Hepatocyte (in vitro differentiated cells): ENCODE results near the gene SETD6. TPM values are rescaled to one million over a fixed set of nuclear protein-coding genes. Genes with fewer than 3 reads are reported as not detected.

Source experiments
- DNase-seq: peaks from one replicate; pipeline ENCODE4 v3.0.0-alpha.2; 2016; ENCODE audit warnings: low spot score
- H2AFZ ChIP-seq: fragments of 200-600 bp; sonication (generic); 2 replicates; pipeline ENCODE4 v1.6.0; 2016; ENCODE audit warnings: antibody characterized with exemption, mild to moderate bottlenecking
- H3K27ac ChIP-seq: fragments of 200-600 bp; sonication (generic); 2 replicates; pipeline ENCODE4 v1.5.1; 2016; ENCODE audit warnings: mild to moderate bottlenecking
- H3K27me3 ChIP-seq: fragments of 200-600 bp; sonication (generic); 2 replicates; pipeline ENCODE4 v1.6.1; 2016
- H3K36me3 ChIP-seq: fragments of 200-600 bp; sonication (generic); replicated peaks from 2 replicates; pipeline ENCODE4 v1.5.1; 2016; ENCODE audit warnings: low read depth; ENCODE audit not compliant: insufficient read depth
- H3K4me1 ChIP-seq: fragments of 200-600 bp; sonication (generic); 2 replicates; pipeline ENCODE4 v1.5.1; 2016; ENCODE audit warnings: mild to moderate bottlenecking, moderate library complexity; ENCODE audit not compliant: insufficient read depth
- H3K4me2 ChIP-seq: fragments of 200-600 bp; sonication (generic); 2 replicates; pipeline ENCODE4 v1.6.0; 2016
- H3K4me3 ChIP-seq: fragments of 200-600 bp; sonication (generic); 2 replicates; pipeline ENCODE4 v1.5.1; 2016; ENCODE audit warnings: mild to moderate bottlenecking
- H3K79me2 ChIP-seq: fragments of 200-600 bp; sonication (generic); 2 replicates; pipeline ENCODE4 v1.6.0; 2017; ENCODE audit warnings: mild to moderate bottlenecking
- H3K9me2 ChIP-seq: fragments of 200-600 bp; sonication (generic); replicated peaks from 2 replicates; pipeline ENCODE4 v1.6.0; 2017; ENCODE audit warnings: mild to moderate bottlenecking; ENCODE audit not compliant: insufficient read depth
- H3K9me3 ChIP-seq: fragments of 200-600 bp; sonication (generic); 2 replicates; pipeline ENCODE4 v1.5.1; 2016; ENCODE audit warnings: low read depth, mild to moderate bottlenecking
- H4K20me1 ChIP-seq: fragments of 200-600 bp; sonication (generic); 2 replicates; pipeline ENCODE4 v1.6.0; 2016; ENCODE audit warnings: mild to moderate bottlenecking; ENCODE audit not compliant: insufficient read depth, poor library complexity, severe bottlenecking
- EZH2 ChIP-seq: fragments of 200-600 bp; sonication (generic); IDR thresholded peaks from 2 replicates; pipeline ENCODE4 v1.6.1; 2016; ENCODE audit warnings: antibody characterized with exemption, mild to moderate bottlenecking, borderline replicate concordance
- EZH2phosphoT487 ChIP-seq: fragments of 200-600 bp; sonication (generic); IDR thresholded peaks from one replicate; pipeline ENCODE4 v1.6.1; 2018; ENCODE audit warnings: antibody characterized with exemption, mild to moderate bottlenecking, low read depth, moderate library complexity; ENCODE audit not compliant: unreplicated experiment, severe bottlenecking
- WGBS: methylation state at CpG from one replicate; pipeline ENCODE4 v1.1.6; 2016; ENCODE audit warnings: low lambda C conversion rate; ENCODE audit errors: missing lambda C conversion rate; 5-methylcytosine and 5-hydroxymethylcytosine counted together
- polyA plus RNA-seq: library from polyadenylated mRNA; unstranded; fragments of >200 nt; fragmentation: Nextera tagmentation; extraction: Ambion mirVana; gene quantifications from 2 replicates; pipeline ENCODE4 v1.2.1, GENCODE V29; 2016
- total RNA-seq: library from RNA; depleted of rRNA; stranded (reverse); fragments of >200 nt; gene quantifications from 2 replicates; pipeline ENCODE4 v1.2.3, GENCODE V29; 2014
- TF ChIP-seq, protein P1 (sequence below): fragments of 200-600 bp; sonication (generic); IDR thresholded peaks from 2 replicates; pipeline ENCODE4 v1.5.1; 2016; ENCODE audit warnings: antibody characterized with exemption, mild to moderate bottlenecking; ENCODE audit not compliant: poor library complexity

The SETD6 gene
- total and polyA plus RNA-seq, 2 experiments from 2014 or later, result 9.7 to 11.4 TPM

DNA sequence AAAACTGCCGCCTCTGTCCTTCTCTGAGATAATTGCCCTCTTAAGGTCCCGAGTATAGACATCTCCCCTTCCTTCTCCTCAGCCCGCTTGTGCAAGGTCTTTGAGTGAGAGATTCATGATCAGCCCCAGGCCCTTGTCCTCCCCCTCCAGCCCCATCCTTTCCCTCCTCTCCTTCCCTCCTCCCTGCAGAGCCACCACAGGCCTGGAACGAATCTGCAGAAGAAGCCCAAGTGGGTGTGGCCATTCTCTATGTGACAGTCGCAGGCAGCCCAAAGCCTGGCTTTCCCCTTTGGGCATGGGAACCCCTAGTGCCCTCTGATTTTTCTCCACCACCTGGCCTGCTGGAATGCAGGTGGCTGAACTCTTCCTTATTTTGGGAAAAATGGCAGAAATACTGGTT lies 22.6 kb upstream of the SETD6 start:
- H3K27me3 ChIP-seq, result no peaks in the 10 kb centered on the region
- 43% methylated on average over 5 of the region's 5 CpGs for WGBS
- H3K79me2 ChIP-seq, result no peaks in the 10 kb centered on the region
- H3K4me3 ChIP-seq, result no peak overlapping the region
- no peaks in the 10 kb centered on the region for H3K36me3 ChIP-seq
- H2AFZ ChIP-seq, result no peak overlapping the region
- no peaks in the 10 kb centered on the region for H4K20me1 ChIP-seq
- H3K4me1 ChIP-seq, result no peaks in the 10 kb centered on the region
- H3K9me3 ChIP-seq, result no peaks in the 10 kb centered on the region
- no peak overlapping the region for H3K4me2 ChIP-seq
- no peak for DNase-seq
- no peak overlapping the region for H3K27ac ChIP-seq
- no peaks in the 10 kb centered on the region for H3K9me2 ChIP-seq
- TF ChIP-seq, protein P1, sequence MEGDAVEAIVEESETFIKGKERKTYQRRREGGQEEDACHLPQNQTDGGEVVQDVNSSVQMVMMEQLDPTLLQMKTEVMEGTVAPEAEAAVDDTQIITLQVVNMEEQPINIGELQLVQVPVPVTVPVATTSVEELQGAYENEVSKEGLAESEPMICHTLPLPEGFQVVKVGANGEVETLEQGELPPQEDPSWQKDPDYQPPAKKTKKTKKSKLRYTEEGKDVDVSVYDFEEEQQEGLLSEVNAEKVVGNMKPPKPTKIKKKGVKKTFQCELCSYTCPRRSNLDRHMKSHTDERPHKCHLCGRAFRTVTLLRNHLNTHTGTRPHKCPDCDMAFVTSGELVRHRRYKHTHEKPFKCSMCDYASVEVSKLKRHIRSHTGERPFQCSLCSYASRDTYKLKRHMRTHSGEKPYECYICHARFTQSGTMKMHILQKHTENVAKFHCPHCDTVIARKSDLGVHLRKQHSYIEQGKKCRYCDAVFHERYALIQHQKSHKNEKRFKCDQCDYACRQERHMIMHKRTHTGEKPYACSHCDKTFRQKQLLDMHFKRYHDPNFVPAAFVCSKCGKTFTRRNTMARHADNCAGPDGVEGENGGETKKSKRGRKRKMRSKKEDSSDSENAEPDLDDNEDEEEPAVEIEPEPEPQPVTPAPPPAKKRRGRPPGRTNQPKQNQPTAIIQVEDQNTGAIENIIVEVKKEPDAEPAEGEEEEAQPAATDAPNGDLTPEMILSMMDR, result no peak
- TF ChIP-seq EZH2, result no peak
- TF ChIP-seq EZH2phosphoT487, result no peak

DNA sequence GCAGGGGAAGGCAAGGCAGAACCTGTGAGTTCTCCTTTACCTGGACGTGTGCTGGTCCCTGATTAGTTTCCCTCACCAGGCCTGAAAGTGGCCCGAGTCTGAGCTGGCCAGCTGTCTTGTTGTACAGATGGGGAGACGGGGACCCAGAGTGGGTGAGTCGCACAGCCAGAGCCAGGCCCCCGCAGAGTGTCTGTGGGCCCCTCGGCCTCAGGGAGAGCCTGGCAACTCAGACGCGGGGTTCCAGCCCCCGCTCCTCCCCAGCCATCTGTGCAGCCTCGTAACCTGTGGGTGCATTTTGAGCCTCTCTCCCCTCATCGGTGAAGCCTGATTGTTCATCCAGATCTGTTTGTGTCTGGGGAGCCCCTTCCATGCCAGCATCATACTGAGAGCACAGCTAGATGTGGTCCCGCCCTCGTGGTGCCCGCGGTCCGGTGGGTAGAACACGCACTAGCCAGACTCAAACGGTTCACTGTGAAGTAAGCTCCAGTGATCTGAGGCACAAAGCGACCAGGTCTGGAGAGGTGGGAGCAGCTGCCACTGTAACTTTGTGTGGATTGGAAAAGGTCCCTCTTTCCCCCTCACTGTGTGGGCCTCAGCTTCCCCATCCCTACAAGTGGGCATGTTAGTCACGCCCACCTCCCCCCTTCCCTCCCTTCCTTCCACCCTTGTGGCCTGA lies 21.4 kb upstream of the SETD6 start:
- Histone ChIP-seq H3K4me1 (no peaks in the 10 kb centered on the region), H3K4me3 (no peak overlapping the region), H3K27ac (no peak overlapping the region), H3K27me3 (no peaks in the 10 kb centered on the region), H3K36me3 (no peaks in the 10 kb centered on the region), H3K4me2 (no peak overlapping the region), H4K20me1 (no peaks in the 10 kb centered on the region), H2AFZ (no peak overlapping the region), H3K9me3 (no peaks in the 10 kb centered on the region), H3K79me2 (no peaks in the 10 kb centered on the region), H3K9me2 (no peaks in the 10 kb centered on the region)
- TF ChIP-seq EZH2 (no peak), EZH2phosphoT487 (no peak)
- TF ChIP-seq, protein P1, result no peak
- no peak for DNase-seq
- 88% methylated on average over 20 of the region's 20 CpGs for WGBS

DNA sequence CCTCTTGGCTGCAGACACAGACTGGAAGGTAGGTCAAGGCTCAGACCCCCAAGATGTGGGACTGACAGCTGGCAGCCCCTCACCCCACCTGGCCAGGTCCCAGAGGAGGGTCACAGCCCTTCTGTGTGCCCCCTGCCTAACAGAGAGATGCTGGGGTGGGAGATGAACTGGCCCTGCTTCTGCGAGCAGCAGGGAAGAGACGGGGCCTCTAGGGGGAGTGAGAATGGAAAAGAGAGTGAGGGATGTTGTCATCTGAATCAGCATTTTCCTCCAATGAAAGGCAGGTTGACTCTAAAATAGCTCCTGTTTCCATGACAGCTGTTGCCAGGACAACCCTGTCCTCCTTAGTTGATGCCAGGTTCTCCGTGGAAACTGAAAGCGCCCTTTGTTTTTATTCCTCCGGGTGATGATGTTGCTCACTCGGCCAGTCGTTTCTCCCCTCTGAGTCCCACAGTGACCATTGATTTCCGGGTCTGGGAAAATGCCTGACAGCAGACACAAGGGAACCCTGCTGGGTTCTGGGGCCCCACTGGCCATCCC lies 20.3 kb upstream of the SETD6 start:
- DNase-seq, result peak; percentile 92
- Histone ChIP-seq H3K4me2 (peak overlapping the region; percentile 33), H3K79me2 (no peaks in the 10 kb centered on the region), H3K9me3 (no peaks in the 10 kb centered on the region), H3K4me3 (no peak overlapping the region), H3K27me3 (no peaks in the 10 kb centered on the region), H3K4me1 (no peaks in the 10 kb centered on the region), H2AFZ (no peak overlapping the region), H3K9me2 (no peaks in the 10 kb centered on the region), H3K36me3 (no peaks in the 10 kb centered on the region), H4K20me1 (no peaks in the 10 kb centered on the region), H3K27ac (no peak overlapping the region)
- 16% methylated on average over 8 of the region's 8 CpGs for WGBS
- TF ChIP-seq EZH2phosphoT487 (no peak), EZH2 (no peak)
- TF ChIP-seq, protein P1, result peak; percentile 42
